Measurements from ENCODE around the gene HNRNPUL1. TPM values are rescaled to one million over a fixed set of nuclear protein-coding genes. Genes with fewer than 3 reads are reported as not detected.
A peak's percentile ranks its signal among the peaks of the same experiment; 100 is the strongest.
"Not testable (repeated sequence)": the region's sequence is repeated elsewhere in the genome, so short reads cannot be mapped to it uniquely, and the experiment has no call there.

Gene HNRNPUL1
- total RNA-seq, 1 experiment from 2014 or later, result 201 TPM

DNA sequence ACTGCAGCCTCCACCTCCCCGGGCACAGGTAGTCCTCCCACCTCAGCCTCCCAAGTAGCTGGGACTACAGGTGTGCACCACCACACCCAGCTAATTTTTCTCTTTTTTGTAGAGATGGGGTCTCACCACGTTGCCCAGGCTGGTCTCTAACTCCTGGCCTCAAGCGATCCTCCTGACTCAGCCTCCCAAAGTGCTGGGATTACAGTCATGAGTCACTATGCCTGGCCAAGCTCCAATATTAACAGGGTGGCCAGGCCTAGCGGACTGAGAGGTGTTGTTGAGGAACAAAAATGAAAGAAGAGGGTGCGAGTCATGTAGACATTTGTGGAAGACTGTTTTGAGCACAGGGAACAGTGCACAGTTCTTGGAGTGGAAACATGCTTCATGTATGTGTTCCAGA lies 34.8 kb upstream of the HNRNPUL1 start:
- H3K27ac ChIP-seq (ENCODE audit: low read depth, low read length), result peak overlapping the region; percentile 13; the same call in 1 of the 2 replicates
- H3K4me3 ChIP-seq (replicated peaks in 1 of 2; ENCODE audit: low read depth in 1 of 2, low read length in 2 of 2); H3K9ac ChIP-seq (ENCODE audit: low read length); H4K20me1 ChIP-seq (ENCODE audit: insufficient read depth); H2AFZ ChIP-seq (ENCODE audit: low read depth, low read length, poor library complexity, severe bottlenecking); BruUV-seq (replicated peaks); H3K79me2 ChIP-seq (ENCODE audit: insufficient read depth, low read length); RAD21 ChIA-PET (ENCODE audit: low non-redundant PET in 1 of 2, low total read pairs in 2 of 2, uncharacterized antibody in 2 of 2, unreplicated experiment in 2 of 2); H3K9me3 ChIP-seq (ENCODE audit: control insufficient read depth in 1 of 2, insufficient read depth in 1 of 2, low read depth in 1 of 2, low read length in 2 of 2); H3K27me3 ChIP-seq (ENCODE audit: insufficient read depth, low read length); DNase-seq (ENCODE audit: low read depth, low spot score); ATAC-seq; H3K9me2 ChIP-seq (ENCODE audit: insufficient read depth): not testable (repeated sequence)
- peak; percentile 58 for TF ChIP-seq FOSL1 (IDR thresholded peaks at IDR 0.05; ENCODE audit: low read depth)
- TF ChIP-seq SP1 (IDR thresholded peaks at IDR 0.05; ENCODE audit: low read depth), result peak; percentile 28; the same call in 1 of the 2 replicates
- TF ChIP-seq JUND (IDR thresholded peaks at IDR 0.05), result peak; percentile 58; the same call in 1 of the 2 replicates
- H3K36me3 ChIP-seq (ENCODE audit: control insufficient read depth in 1 of 2, insufficient read depth in 2 of 2, low read length in 2 of 2), result peaks cover 0 to 24% of the 10 kb centered on the region in 2 experiments; a peak in 2 of 4 replicates
- POLR2A ChIA-PET, result interaction anchor here (1.5 kb wide), 1 partner anchor 10 kb away, joined by 6 read pairs; the partner anchor contains the start of gene AXL
- H3K4me2 ChIP-seq (ENCODE audit: low read length), result peak overlapping the region; percentile 47
- CTCF ChIA-PET, result interaction anchor here (0.8 kb wide), 1 partner anchor 34 kb away, joined by 3 read pairs; the partner anchor contains the start of gene HNRNPUL1
- H3K4me1 ChIP-seq (ENCODE audit: control insufficient read depth in 1 of 2, insufficient read depth in 2 of 2, low read length in 2 of 2), result peaks cover 43 to 62% of the 10 kb centered on the region in 2 experiments
- intact Hi-C loops (cut with micrococcal nuclease), result loop anchor here (5.0 kb wide), 1 partner anchor 33 kb away; the partner anchor contains the start of gene HNRNPUL1

DNA sequence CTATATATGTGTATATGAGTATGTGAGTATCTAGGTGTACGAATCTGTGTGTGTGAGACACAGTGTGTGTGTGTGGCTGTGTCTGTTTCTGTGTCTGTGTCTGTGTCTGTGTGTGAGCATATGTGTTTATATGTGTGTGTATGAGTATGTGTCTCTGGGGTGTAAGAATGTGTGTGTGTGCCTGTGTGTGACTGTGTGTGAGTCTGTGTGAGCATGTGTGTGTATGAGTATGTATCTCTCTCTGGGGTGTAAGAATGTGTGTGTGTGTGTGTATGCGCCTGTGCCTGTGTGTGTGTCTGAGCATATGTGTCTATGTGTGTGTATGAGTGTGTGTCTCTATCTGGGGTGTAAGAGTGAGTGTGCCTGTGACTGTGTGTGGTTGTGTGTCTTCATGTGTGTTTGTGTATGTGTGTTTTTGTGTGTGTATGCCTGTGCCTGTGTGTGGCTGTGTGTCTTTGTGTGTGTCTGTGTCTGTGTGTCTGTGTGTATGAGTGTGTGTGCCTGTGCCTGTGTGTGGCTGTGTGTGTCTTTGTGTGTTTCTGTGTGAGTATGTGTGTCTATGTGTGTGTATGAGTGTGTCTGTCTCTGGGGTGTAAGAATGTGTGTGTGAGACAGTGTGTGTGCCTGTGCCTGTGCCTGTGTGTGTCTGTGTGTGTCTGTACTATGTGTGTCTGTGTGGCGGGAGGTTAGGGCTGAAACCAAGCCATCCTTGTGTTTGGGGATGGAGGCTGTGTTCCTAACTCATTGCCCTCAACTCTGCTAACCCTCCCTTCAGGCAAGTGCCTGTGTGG lies 33.9 kb upstream of the HNRNPUL1 start:
- TF ChIP-seq POLR2AphosphoS5 (IDR thresholded peaks at IDR 0.05; ENCODE audit: low read depth, low read length) (peak; percentile 4), CBX3 (IDR thresholded peaks at IDR 0.05; ENCODE audit: low read depth) (no peak), FOSL1 (IDR thresholded peaks at IDR 0.05; ENCODE audit: low read depth) (no peak), YY1 (IDR thresholded peaks at IDR 0.05; ENCODE audit: extremely low read depth, insufficient replicate concordance, low read depth, low read length) (no peak)
- ChIA-PET RAD21 (ENCODE audit: low non-redundant PET in 1 of 2, low total read pairs in 2 of 2, uncharacterized antibody in 2 of 2, unreplicated experiment in 2 of 2) (no interaction called here), POLR2A (no interaction called here), CTCF (no interaction called here)
- ATAC-seq (no peak), DNase-seq (ENCODE audit: low read depth, low spot score) (no peak)
- no TSS peak for BruUV-seq (replicated peaks)
- Histone ChIP-seq H3K9me2 (ENCODE audit: insufficient read depth) (no peaks in the 10 kb centered on the region), H3K79me2 (ENCODE audit: insufficient read depth, low read length) (no peaks in the 10 kb centered on the region), H3K27ac (ENCODE audit: low read depth, low read length) (peak overlapping the region; percentile 6; the same call in 1 of the 2 replicates), H3K9ac (ENCODE audit: low read length) (no peak overlapping the region), H3K4me3 (replicated peaks in 1 of 2; ENCODE audit: low read depth in 1 of 2, low read length in 2 of 2) (no peak overlapping the region), H3K4me1 (ENCODE audit: control insufficient read depth in 1 of 2, insufficient read depth in 2 of 2, low read length in 2 of 2) (peaks cover 34 to 53% of the 10 kb centered on the region in 2 experiments), H2AFZ (ENCODE audit: low read depth, low read length, poor library complexity, severe bottlenecking) (no peak overlapping the region), H3K36me3 (ENCODE audit: control insufficient read depth in 1 of 2, insufficient read depth in 2 of 2, low read length in 2 of 2) (peaks cover 0 to 21% of the 10 kb centered on the region in 2 experiments; a peak in 2 of 4 replicates), H3K4me2 (ENCODE audit: low read length) (no peak overlapping the region), H4K20me1 (ENCODE audit: insufficient read depth) (no peaks in the 10 kb centered on the region), H3K9me3 (ENCODE audit: control insufficient read depth in 1 of 2, insufficient read depth in 1 of 2, low read depth in 1 of 2, low read length in 2 of 2) (no peaks in the 10 kb centered on the region), H3K27me3 (ENCODE audit: insufficient read depth, low read length) (no peaks in the 10 kb centered on the region)
- intact Hi-C loops (cut with micrococcal nuclease), result no loop called here

Data from HCT116 (cell line).